22Rv1 (cell line): Measurements from ENCODE around the gene FUOM.

Experiments
- ZFX ChIP-seq: fragments of 450-650 bp; IDR thresholded peaks from 2 replicates; pipeline ENCODE4 v1.6.1; 2017; ENCODE audit warnings: antibody characterized with exemption, borderline replicate concordance
- TF ChIP-seq, protein P1 (sequence below): fragments of 450-650 bp; IDR thresholded peaks from 2 replicates; pipeline ENCODE4 v1.5.1; 2017; ENCODE audit warnings: mild to moderate bottlenecking

GRCh38 chr10:133350283-133350949 is 7.4 kb downstream of the FUOM start:
- TF ChIP-seq, protein P1, sequence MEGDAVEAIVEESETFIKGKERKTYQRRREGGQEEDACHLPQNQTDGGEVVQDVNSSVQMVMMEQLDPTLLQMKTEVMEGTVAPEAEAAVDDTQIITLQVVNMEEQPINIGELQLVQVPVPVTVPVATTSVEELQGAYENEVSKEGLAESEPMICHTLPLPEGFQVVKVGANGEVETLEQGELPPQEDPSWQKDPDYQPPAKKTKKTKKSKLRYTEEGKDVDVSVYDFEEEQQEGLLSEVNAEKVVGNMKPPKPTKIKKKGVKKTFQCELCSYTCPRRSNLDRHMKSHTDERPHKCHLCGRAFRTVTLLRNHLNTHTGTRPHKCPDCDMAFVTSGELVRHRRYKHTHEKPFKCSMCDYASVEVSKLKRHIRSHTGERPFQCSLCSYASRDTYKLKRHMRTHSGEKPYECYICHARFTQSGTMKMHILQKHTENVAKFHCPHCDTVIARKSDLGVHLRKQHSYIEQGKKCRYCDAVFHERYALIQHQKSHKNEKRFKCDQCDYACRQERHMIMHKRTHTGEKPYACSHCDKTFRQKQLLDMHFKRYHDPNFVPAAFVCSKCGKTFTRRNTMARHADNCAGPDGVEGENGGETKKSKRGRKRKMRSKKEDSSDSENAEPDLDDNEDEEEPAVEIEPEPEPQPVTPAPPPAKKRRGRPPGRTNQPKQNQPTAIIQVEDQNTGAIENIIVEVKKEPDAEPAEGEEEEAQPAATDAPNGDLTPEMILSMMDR: no peak
- TF ChIP-seq ZFX: no peak
